Stimulated activated naive CD8-positive, alpha-beta T cell treated with anti-CD3 and anti-CD28 coated beads, Interleukin-15, amount 100 ng/mL, for 72 hours (primary cell): Measurements from ENCODE around the gene SAMD3.
"Not testable (repeated sequence)": the region's sequence is repeated elsewhere in the genome, so short reads cannot be mapped to it uniquely, and the experiment has no call there.

Experiments
- ATAC-seq: fragments of 150-1000 bp; cut with Tn5 transposase; 2 replicates; pipeline ENCODE4 v1.10.0; 2021; ENCODE audit warnings: mild to moderate bottlenecking, moderate library complexity
- DNase-seq, 2 donors: peaks; one replicate each; pipeline ENCODE4 v3.0.0; 2021 to 2022
- H3K27ac Mint-ChIP-seq, 2 donors: one replicate each; pipeline ENCODE4 v1.8.0; 2022; ENCODE audit warnings: mild to moderate bottlenecking in 2 of 2, mixed read lengths in 2 of 2, moderate library complexity in 2 of 2
- H3K27me3 Mint-ChIP-seq: one replicate; pipeline ENCODE4 v1.8.0; 2022; ENCODE audit warnings: mixed read lengths
- H3K4me1 Mint-ChIP-seq: one replicate; pipeline ENCODE4 v1.8.0; 2022; ENCODE audit warnings: mild to moderate bottlenecking, mixed read lengths
- H3K4me3 Mint-ChIP-seq, 2 donors: one replicate each; pipeline ENCODE4 v1.8.0; 2022; ENCODE audit warnings: mild to moderate bottlenecking in 2 of 2, mixed read lengths in 2 of 2, moderate library complexity in 1 of 2
- H3K9me3 Mint-ChIP-seq, 2 donors: one replicate each; pipeline ENCODE4 v1.8.0; 2022; ENCODE audit warnings: mixed read lengths in 2 of 2

Gene SAMD3

DNA sequence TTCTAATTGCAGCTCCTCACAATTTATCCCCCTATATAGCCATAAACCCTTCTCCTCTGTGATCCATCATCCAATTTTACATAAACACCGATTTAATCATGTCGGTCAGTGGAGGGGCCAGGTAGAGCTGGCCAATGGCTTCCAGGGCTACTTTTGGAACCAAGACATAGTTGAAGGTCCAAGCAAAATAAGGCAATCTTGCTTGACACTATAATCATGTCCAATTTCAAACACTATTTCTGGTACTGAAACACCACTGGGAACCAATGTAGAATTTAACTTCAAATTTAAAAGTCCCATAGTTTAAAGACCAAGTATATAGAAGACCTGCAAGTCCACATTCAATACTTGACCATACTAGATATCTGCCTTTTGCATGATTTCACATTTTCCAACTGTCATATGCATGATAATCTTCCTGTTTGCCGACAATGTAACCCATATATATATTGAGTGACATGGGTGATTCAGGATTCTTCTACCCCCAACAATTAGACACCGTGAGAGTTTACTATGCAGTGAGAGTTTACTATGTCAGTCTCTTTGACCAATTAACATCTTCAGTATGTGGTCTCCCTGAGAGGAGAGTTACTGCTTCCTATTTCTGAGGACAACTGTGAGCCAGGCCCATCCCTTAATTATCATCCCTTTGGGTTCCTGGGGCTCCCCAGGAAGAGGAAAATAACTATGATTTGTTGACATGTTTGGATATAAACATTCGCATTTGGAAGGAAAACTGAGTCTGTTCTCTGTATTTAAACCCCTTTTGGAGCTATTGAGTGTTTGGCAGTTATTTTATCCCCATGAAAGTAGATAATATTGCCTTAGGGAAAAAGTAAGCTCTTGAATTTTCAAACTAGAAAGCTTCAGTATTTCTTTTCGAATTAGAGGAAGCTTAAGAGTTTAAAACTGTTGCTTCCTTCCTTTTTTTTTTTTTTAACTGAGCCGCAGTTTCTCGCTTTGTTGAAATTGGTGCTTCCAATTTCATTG lies 31.8 kb downstream of the SAMD3 start:
- ATAC-seq (peak; percentile 60), DNase-seq (no peak)
- H3K27ac Mint-ChIP-seq, result peak overlapping the region in 1 of 2 donors; percentile 59
- peaks cover 0 to 20% of the 10 kb centered on the region in 2 donors for H3K9me3 Mint-ChIP-seq
- H3K4me1 Mint-ChIP-seq, result peaks cover 77% of the 10 kb centered on the region
- peak overlapping the region; percentile 21 to 62 for H3K4me3 Mint-ChIP-seq
- H3K27me3 Mint-ChIP-seq, result no peaks in the 10 kb centered on the region

DNA sequence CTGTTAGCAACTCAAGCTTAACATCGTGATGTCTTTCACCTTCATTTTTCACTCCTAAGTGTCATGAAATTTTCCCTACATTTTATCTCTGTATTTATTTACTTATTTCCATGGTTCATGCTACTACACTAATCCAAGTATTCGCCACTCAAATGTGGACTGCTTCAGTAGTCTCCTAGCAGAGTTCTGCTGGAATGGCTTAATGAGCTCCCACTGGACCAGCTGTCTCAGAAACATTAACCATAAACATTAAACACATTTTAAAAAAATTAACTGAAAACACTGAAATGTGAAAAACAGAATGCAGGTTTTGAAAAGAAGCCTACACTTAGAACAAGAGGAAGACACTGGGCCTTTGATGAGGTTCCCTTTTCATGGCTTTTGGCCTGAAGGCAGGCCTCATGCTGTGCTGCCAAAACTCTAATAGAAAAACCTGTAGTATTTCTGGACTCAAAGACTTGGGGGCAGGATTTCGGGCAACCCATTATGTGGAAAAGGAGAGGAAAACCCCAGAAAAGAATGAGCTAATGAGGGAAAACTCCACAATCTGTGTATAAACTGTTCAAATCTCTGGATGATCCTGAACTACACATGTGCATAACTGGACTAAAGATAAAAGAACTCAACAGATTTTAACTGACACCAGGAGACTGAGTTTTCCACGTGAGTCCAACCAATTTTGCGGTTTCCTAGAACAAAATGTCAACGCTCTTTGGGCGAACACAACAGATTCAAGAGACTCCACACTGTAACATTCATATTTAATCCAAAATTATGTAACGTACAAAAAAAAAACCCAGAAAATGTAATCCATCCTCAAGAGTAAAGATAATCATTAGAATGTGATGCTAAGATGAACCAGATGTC lies 33.0 kb downstream of the SAMD3 start:
- Mint-ChIP-seq H3K4me1 (peaks cover 75% of the 10 kb centered on the region), H3K4me3 (peak overlapping the region; percentile 5 to 42), H3K27me3 (no peaks in the 10 kb centered on the region), H3K27ac (peak overlapping the region in 1 of 2 donors; percentile 79), H3K9me3 (peaks cover 0 to 20% of the 10 kb centered on the region in 2 donors)
- no peak for ATAC-seq
- no peak for DNase-seq

DNA sequence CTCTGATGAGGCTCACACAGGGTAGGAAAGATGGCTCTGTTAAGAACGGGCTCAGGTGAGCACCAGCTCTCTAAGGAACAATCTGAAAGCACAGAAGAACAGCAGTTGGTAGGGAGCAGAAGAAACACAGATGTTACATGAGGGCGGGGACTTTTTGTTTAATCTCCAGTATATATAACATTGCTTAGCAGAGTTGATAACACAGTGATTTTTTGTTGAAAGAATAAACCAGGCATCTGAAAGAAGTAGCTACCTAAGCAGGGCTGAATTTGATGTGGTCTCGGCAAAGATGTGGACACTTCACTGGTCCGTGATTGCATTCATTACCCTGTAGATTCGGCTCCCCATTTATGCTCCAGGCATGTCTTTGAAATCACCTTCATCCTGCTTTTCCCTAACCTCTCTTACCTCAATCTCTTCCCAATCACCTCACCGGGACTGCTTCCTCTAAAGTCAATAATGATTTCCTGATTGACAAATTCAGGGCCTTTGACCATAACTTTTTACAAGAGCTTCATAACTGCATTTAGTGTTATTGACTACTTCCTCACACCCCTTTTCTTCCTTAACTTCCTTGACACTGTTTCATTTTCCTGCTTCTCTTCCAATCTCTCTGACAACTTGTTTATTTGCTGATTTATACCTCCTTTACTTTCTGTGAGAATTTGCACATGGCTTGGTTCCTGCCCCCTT lies 34.4 kb downstream of the SAMD3 start:
- Mint-ChIP-seq H3K27ac (peak overlapping the region; percentile 17 to 80), H3K27me3 (no peaks in the 10 kb centered on the region), H3K4me1 (peaks cover 74% of the 10 kb centered on the region), H3K9me3 (peaks cover 0 to 11% of the 10 kb centered on the region in 2 donors), H3K4me3 (peak overlapping the region; percentile 7 to 61)
- ATAC-seq (no peak), DNase-seq (no peak)

DNA sequence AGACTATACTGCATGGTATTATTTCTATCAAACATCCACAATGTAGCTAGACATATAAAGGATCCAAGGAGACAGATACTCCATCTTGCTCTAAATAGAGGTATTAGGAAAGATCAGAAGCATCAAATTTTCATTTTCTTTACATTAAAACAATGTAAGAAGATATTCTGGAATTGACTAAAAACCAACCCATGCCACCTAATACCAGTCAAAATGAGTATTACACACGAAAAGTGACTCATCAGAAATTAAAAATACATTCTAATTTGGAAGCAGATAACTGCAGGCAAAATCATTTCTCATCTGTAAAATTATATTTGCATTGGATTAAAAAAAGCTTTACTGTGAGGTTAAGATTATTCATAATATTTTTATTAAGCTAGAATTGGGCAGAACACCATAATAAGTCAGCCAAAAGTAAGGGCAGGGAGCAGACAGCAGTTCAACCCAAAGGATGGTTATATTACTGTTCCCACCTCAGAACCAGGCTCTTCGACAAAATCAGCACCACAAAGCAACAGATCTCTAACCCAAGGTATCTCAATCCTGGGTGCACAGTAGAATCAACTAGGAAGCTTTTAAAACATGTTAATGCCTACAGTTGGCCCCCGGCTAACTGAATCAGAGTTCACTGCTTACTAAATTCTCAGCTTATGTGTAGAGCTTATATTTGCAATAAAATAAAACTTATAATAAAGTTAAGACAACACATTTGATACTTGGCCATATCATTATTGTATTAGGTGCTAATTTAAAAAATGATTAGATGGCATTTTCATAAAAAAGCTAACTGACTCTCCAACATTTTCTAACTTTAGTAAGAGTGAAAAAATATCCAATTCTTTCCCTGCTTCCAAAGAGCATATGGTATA lies 35.2 kb downstream of the SAMD3 start:
- H3K27ac Mint-ChIP-seq, result peak overlapping the region in 1 of 2 donors; percentile 86

DNA sequence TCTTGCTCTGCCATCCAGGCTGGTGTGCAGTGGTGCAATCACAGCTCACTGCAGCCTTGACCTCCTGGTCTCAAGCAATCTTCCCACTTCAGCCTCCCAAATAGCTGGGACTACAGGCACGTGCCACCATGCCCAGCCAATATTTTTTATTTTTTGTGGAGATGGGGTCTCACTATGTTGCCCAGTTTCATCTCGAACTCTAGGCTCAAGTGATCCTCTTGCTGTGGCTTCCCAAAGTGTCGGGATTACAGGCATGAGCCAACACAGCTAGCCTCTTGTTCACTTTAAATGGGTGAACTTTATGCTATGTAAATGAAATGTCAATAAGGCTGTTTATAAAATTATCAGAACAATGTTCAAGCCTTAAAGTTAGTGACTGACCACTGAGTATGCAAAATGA lies 37.1 kb downstream of the SAMD3 start:
- Mint-ChIP-seq H3K4me3 (peak overlapping the region in 1 of 2 donors; percentile 62), H3K9me3 (no peaks in the 10 kb centered on the region), H3K27me3 (no peaks in the 10 kb centered on the region), H3K27ac (peak overlapping the region; percentile 14 to 50), H3K4me1 (peaks cover 56% of the 10 kb centered on the region)
- ATAC-seq, result no peak
- DNase-seq, result no peak

More for the DNA sequence above, 35.2 kb downstream of the SAMD3 start:
- DNase-seq (no peak), ATAC-seq (peak; percentile 56)
- H3K4me3 Mint-ChIP-seq, result peak overlapping the region; percentile 19 to 59
- no peaks in the 10 kb centered on the region for H3K27me3 Mint-ChIP-seq
- H3K9me3 Mint-ChIP-seq, result peaks cover 0 to 3% of the 10 kb centered on the region in 2 donors
- peaks cover 66% of the 10 kb centered on the region for H3K4me1 Mint-ChIP-seq

DNA sequence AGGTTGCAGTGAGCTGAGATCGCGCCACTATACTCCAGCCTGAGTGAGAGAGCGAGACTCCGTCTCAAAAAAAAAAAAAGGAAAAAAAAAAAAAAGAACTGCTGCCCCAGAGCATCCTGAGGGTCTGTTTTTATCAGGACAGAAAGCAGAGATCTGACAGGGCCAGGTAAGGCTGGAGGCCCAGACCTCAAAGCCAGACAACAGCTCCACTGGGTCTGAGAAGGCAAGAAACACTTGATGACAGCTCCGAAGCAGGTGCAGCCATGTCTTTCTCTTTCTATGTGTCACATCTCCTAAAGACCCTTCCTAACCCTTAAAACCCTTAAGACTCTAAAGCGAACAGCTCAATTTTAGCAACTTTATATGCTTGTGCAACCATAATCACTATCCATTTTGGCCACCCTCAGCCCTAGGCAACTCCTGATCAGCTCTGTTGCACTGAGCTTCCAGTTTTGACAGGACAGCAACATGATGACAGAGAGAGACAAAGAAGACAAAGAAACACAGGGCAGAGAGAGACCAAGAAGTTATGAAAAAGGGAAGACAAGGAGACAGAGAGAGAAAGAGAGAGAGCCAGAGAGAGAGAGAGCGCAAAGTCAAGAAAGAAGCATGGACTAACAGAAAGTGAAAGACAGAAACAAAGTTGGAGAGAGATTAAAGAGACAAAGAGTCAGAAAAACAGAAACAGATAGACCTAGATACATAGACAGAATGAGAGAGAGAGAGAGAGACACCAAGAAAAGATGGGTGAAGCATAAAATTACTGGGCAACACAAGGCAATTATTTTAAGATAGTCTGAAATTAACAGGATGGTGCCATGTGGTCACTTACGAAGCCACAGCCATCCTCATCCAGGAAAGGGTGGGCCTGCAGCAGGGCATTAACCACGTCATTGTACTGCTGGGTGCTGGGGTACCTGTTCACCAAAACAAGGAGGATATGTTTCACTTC lies 39.2 kb downstream of the SAMD3 start:
- H3K9me3 Mint-ChIP-seq, result no peaks in the 10 kb centered on the region
- ATAC-seq (peak; percentile 92), DNase-seq (peak; percentile 20 to 57)
- H3K4me1 Mint-ChIP-seq, result peaks cover 38% of the 10 kb centered on the region
- peak overlapping the region; percentile 66 to 95 for H3K27ac Mint-ChIP-seq
- H3K4me3 Mint-ChIP-seq, result peak overlapping the region; percentile 73 to 79
- no peaks in the 10 kb centered on the region for H3K27me3 Mint-ChIP-seq

DNA sequence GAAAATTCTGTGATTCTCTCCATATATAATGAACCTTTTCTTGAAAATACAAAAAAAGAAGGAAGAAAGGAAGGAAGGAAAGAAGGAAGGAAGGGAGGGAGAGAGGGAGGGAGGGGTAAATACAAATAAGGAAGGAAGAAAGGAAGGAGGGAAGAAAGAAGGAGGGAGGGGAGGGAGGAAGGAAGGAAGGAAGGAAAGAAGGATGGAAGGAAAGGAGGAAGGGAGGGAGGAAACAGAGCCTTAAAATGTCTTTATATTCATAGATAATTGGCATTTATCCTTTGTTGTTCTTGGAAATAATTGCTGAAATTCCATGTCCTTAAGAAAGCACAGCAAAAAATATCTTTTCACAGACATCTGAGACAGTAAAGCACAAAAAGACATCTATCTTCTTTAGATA lies 40.3 kb downstream of the SAMD3 start:
- Mint-ChIP-seq H3K27me3 (no peaks in the 10 kb centered on the region), H3K4me3 (peak overlapping the region in 1 of 2 donors; percentile 79), H3K27ac (peak overlapping the region in 1 of 2 donors; percentile 95), H3K9me3 (no peaks in the 10 kb centered on the region), H3K4me1 (peaks cover 35% of the 10 kb centered on the region)
- DNase-seq (no peak), ATAC-seq (no peak)

DNA sequence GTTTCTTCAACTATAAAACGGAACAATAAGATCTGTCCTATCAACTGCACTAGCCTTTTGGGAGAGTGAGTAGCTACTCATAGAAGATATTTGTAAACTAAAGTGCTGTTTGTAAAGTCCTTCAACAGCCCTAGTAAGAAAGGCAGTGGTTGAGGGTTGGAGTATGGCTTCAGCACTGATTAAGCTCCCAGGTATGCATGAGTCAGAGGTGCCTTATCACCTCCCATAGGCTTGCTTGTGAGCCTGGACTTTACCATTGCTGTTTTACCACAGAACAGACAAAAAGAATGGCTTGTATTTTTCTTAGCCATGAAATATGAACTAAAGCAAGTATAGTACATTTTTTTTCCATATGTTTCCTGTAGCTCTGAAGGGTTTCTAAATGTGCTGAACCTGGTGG lies 44.1 kb downstream of the SAMD3 start:
- Mint-ChIP-seq H3K9me3 (no peaks in the 10 kb centered on the region), H3K4me3 (no peak overlapping the region), H3K27ac (no peak overlapping the region), H3K27me3 (no peaks in the 10 kb centered on the region), H3K4me1 (peaks cover 22% of the 10 kb centered on the region)
- ATAC-seq, result no peak
- DNase-seq, result no peak

DNA sequence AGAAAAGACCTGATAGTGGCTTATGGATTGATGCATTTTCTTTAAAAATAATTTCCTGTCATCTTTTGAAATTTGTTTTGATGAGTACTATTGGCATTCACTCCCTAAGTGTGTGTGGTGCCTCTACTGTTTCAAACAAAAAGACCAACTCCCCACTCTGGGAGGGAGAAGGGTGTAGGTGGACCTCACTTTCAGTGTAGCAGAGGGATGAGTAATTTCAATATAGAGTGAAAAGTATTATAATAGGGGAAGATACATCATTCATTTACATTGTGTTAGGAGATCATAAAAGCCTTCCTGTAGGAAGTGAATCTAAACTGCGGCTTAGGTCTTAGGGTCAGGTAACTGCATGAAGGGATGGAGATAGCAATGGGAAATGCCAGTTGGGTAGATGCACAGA lies 46.4 kb downstream of the SAMD3 start:
- DNase-seq, result no peak
- peak; percentile 54 for ATAC-seq

DNA sequence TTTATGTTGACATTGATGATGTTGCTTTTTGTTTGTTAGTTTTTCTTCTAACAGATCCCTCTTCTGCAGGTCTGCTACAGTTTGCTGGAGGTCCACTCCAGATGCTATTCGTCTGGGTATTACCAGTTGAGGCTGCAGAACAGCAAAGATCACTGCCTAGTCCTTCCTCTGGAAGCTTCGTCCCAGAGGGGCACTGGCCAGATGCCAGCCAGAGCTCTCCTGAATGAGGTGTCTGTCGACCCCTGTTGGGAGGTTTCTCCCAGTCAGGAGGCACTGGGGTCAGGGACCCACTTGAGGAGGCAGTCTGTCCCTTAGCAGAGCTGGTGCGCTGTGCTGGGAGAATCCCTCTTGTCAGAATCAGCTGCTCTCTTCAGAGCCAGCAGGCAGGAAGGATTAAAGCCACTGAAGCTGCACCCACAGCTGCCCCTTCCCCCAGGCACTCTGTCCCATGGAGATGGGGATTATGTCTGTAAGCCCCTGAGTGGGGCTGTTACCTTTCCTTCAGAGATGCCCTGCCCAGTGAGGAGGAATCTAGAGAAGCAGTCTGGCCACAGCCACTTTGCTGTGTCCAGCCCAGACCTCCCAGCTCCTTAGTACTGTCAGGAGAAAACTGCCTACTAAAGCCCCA lies 49.3 kb downstream of the SAMD3 start:
- H3K27me3 Mint-ChIP-seq, H3K27ac Mint-ChIP-seq, DNase-seq, ATAC-seq, H3K4me3 Mint-ChIP-seq: not testable (repeated sequence)
- peaks cover 28 to 31% of the 10 kb centered on the region in 2 donors for H3K9me3 Mint-ChIP-seq
- H3K4me1 Mint-ChIP-seq, result peaks cover 18% of the 10 kb centered on the region

More for the DNA sequence above, 46.4 kb downstream of the SAMD3 start:
- H3K27me3 Mint-ChIP-seq, result no peaks in the 10 kb centered on the region
- no peak overlapping the region for H3K4me3 Mint-ChIP-seq
- H3K9me3 Mint-ChIP-seq, result peaks cover 14 to 18% of the 10 kb centered on the region in 2 donors
- peaks cover 18% of the 10 kb centered on the region for H3K4me1 Mint-ChIP-seq
- H3K27ac Mint-ChIP-seq, result no peak overlapping the region

DNA sequence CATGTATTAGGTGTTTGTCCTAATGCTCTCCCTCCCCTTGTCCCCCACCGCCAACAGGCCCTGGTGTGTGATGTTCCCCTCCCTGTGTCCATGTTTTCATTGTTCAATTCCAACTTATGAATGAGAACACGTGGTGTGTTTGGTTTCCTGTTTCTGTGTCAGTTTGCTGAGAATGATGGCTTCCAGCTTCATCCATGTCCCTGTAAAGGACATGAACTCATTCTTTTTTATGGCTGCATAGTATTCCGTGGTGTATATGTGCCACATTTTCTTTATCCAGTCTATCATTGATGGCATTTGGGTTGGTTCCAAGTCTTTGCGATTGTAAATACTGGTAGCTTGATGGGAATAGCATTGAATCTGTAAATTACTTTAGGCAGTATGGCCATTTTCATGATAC lies 52.6 kb downstream of the SAMD3 start:
- not testable (repeated sequence) for H3K27me3 Mint-ChIP-seq, DNase-seq, ATAC-seq, H3K4me3 Mint-ChIP-seq, H3K27ac Mint-ChIP-seq, H3K4me1 Mint-ChIP-seq
- H3K9me3 Mint-ChIP-seq, result peaks cover 28 to 38% of the 10 kb centered on the region in 2 donors

DNA sequence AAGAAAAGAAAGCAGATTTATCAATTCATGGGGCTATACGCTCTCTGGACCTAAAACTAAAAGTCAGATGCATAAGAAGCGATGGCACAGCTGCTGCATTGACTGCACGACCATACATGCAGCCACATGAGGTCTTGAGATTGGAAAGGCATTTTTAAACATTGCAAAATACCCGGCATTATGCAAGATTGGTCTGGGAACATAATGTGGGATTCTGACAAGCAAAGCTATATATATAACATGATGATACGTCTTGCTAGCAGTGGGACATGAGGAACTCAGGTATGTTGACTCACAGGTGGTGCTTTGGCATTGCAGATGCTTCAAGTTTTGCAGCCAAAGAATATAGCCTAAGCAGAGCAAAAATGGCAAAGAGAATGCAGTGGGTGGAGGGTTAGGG lies 55.1 kb downstream of the SAMD3 start:
- Mint-ChIP-seq H3K27ac (no peak overlapping the region), H3K4me1 (peaks cover 9% of the 10 kb centered on the region), H3K4me3 (no peak overlapping the region)

DNA sequence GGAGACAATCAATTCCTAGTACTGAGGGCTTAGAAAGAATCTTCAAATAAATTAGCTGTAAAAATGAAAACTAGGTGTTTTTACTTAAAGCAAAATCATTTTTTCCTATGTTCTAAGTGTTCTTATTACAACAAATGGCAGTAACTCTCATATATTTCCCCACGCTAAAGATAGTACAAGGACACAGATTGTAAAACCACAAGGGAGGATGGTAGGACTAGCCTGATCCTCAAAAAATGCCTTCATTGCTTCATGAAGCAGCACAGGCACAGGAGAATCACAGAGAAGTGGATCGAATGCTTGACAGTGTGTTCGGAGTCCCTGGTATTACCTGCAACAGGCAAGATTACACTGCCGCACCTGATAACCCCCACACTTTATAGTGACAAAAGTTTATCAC lies 58.5 kb downstream of the SAMD3 start:
- peaks cover 9 to 12% of the 10 kb centered on the region in 2 donors for H3K9me3 Mint-ChIP-seq
- ATAC-seq (no peak), DNase-seq (no peak)
- H3K27ac Mint-ChIP-seq, result no peak overlapping the region
- no peak overlapping the region for H3K4me3 Mint-ChIP-seq
- H3K4me1 Mint-ChIP-seq, result peaks cover 9% of the 10 kb centered on the region
- H3K27me3 Mint-ChIP-seq, result no peaks in the 10 kb centered on the region

More for the DNA sequence above, 55.1 kb downstream of the SAMD3 start:
- DNase-seq (no peak), ATAC-seq (no peak)
- peaks cover 24 to 38% of the 10 kb centered on the region in 2 donors for H3K9me3 Mint-ChIP-seq
- H3K27me3 Mint-ChIP-seq, result no peaks in the 10 kb centered on the region
